Right lung (tissue), 5 donors: ENCODE data around the gene SMARCA4. TPM values are rescaled to one million over a fixed set of nuclear protein-coding genes. Genes with fewer than 3 reads are reported as not detected.
A peak's percentile ranks its signal among the peaks of the same experiment; 100 is the strongest.
"Not testable (repeated sequence)": the region's sequence is repeated elsewhere in the genome, so short reads cannot be mapped to it uniquely, and the experiment has no call there.

Experiments
- DNase-seq, 2 donors: peaks; one replicate each; pipeline ENCODE4 v3.0.0-alpha.2; 2013
- polyA plus RNA-seq, 5 donors: library from polyadenylated mRNA; unstranded; fragments of 120-200 nt; gene quantifications; one replicate each; pipeline versions ENCODE4 v1.2.1 to v1.2.3, GENCODE V29; 2013; ENCODE audit warnings: inconsistent platforms in 1 of 5, low replicate concordance in 1 of 5; ENCODE audit not compliant: insufficient read length in 5 of 5, insufficient read depth in 1 of 5

SMARCA4 gene
- polyA plus RNA-seq, 5 donors, result 119 to 173 (median 124) TPM

GRCh38 chr19:10927730-10928562 is 32.9 kb upstream of the SMARCA4 start:
- no peak for DNase-seq

- peak; percentile 96 to 98 for DNase-seq
These were observed 32.0 kb upstream of the SMARCA4 start, which contains the start of the genes TIMM29 and YIPF2 for GRCh38 chr19:10928563-10929401. TSS of gene TIMM29 (plus strand) at chr19:10928811. CDS start at chr19:10928823, 12 bp downstream. TSS of gene YIPF2 (minus strand) at chr19:10928639. CDS start at chr19:10928410, 229 bp downstream.

- no peak for DNase-seq
These were observed 31.4 kb upstream of the SMARCA4 start for GRCh38 chr19:10929402-10929794.

DNA sequence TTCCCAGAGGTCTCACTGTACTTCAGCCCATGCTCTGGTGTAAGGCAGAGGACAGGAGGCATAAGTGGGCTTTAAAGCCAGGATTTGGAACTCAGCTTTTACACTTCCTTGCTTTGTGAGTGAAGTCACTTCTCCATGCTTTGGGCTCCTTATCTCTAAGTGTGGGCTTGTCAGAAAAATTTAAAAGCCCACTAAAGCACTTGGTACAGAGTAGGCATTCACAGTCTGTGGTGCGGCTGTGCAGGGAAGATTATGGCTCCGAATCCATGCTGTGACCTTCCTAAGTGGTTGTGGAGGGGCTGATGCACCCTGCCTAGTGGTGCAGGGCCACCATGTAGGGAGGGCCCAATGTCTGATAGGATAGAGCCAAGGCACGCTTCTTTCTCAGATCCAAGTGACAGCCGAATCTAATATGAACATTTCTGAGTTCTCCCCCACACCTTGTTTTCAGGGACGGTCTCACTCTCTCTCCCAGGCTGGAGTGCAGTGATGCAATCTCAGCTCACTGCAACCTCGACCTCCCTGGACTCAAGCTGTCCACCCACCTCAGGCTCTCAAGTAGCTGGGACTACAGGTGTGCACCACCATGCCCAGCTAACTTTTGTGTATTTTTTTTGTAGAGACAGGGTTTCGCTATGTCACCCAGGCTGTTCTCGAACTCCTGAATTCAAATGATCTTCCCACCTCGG is 25.3 kb upstream of the SMARCA4 start:
- no peak for DNase-seq

GRCh38 chr19:10936661-10937084 is 24.2 kb upstream of the SMARCA4 start:
- DNase-seq, result peak; percentile 63 to 79

GRCh38 chr19:10941649-10942048 is 19.2 kb upstream of the SMARCA4 start:
- not testable (repeated sequence) for DNase-seq

GRCh38 chr19:10943412-10943811 is 17.4 kb upstream of the SMARCA4 start:
- not testable (repeated sequence) for DNase-seq

GRCh38 chr19:10945264-10945663 is 15.6 kb upstream of the SMARCA4 start:
- no peak for DNase-seq

- peak; percentile 77 to 82 for DNase-seq
These were observed 13.7 kb upstream of the SMARCA4 start for GRCh38 chr19:10946958-10947657.

DNA sequence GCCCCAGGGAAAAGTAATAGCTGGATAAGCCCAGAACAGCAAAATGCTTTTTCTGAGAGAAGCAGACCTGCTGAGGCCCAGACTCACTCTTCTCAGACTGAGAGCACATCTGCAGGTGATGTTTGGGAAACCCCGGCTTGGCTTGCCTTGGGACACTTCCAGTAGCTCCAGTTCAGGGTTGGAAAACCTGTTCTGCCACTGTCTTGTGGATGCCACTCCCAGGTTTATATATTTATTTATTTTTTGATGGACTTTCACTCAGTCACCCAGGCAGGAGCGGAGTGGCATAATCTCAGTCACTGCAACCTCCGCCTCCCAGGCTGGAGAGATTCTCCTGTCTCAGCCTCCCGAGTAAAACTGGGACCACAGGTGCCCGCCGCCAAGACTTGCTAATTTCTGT is 8.0 kb upstream of the SMARCA4 start:
- DNase-seq, result no peak

- not testable (repeated sequence) for DNase-seq
These were observed 1.4 kb upstream of the SMARCA4 start for GRCh38 chr19:10959277-10959968.

GRCh38 chr19:10961073-10961860 is 437 bp downstream of the SMARCA4 start:
- peak in 1 of 2 donors; percentile 29 for DNase-seq

DNA sequence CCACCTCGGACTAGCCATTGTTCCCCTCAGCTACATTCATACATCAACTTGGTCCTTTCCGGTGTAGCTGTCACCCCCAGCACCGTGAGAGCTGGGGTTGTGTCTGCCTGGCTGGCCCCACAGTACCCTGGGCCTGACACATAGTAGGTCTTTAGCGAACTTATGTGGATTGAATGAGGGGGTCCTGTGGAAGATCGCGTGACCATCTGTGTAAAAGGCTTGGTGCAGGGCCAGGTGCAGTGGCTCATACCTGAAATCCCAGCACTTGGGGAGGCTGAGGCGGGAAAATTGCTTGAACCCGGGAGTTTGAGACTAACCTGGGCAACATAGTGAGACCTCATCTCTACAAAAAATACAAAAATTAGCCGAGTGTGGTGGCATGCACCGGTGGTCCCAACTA is 2.0 kb downstream of the SMARCA4 start:
- no peak for DNase-seq

DNA sequence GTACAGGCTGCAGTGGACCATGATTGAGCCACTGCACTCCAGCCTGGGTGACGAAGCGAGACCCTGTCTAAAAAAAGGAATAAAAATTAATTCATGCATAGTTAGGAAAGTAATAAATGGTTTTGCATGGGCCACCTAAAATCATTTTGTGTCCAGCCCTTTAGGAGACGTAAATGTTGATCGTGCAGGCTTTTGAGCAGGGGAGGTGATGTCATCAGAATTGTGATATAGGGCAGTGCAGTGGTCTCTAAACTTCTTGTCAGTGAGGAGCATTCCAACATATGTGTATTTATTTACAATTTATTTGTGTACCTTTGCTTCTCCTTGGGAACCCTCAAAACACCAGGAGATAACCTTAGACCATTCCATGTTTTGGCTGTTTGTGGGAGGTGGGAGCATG is 3.0 kb downstream of the SMARCA4 start:
- DNase-seq, result no peak

- DNase-seq, result no peak
These were observed 4.1 kb downstream of the SMARCA4 start for GRCh38 chr19:10964903-10965302.

- DNase-seq, result no peak
These were observed 4.6 kb downstream of the SMARCA4 start for GRCh38 chr19:10965398-10965797.

DNA sequence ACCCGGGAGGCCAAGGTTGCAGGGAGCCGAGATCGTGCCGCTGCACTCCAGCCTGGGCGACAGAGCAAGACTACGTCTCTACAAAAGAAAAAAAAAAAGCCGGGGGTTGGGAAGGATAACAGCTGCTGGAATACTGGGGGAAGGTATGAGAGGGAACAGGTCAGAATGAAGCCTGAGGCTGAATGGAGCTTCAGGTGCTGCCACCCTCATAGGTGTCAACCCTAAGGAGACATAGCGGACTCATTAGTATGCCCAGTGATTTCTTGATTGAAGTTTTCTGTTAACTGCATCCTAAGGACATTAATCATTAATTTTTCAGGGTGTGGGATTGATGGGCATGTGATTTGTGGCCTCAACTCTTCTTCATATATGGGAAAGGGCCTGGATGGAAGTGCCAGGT is 6.0 kb downstream of the SMARCA4 start:
- DNase-seq, result no peak

DNA sequence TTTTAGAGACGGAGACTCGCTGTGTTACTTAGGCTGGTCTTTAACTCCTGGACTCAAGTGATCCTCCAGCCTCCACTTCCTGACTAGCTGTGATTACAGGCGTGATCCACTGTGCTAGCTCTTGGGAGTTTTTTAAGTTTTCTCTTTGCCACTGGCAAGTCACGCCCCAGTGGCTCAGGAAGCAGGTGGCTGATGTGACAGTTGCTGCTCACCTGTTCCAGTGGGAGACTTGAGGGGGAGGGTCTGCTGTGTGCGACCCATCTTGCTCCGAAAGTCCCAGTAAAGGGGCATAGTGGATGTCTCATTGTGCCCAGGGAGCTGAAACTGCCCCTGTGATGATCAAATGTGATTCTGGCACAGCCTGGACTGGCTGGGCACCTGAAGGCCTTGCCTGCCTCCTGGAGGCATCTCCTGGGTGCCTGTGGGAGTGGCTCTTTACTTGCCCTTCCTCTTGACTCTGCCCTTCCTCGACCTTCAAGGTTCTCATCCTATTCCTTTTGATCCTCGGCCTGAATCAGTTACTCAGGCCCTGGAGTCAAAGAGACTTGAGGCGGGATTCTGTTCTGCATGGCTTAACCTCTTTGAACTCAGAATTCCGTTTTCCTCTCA is 7.8 kb downstream of the SMARCA4 start:
- DNase-seq, result no peak

DNA sequence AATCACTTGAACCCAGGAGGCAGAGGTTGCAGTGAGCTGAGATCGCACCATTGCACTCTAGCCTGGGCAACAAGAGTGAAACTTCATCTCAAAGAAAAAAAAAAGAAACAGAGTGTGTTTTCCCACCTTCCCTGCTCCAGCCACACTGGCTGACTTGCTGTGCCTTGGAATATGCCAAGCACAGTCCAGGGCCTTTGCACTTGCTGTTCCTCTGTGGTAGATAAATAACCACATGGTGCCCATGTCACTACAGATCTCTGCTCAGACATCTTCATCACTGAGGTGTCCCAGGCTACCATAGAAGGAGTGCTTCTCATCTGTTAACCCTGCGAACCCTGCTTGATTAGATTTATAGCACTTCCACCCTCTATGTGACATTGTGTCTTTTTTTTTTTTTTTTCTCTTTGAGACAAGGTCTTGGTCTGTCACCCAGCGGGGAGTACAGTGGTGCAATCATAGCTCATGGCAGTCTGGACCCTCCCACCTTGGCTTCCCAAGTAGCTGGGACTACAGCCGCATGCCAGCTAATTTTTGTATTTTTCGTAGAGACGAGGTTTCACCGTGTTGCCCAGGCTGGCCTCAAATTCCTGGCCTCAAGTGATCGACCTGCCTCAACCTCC is 10.4 kb downstream of the SMARCA4 start:
- DNase-seq, result no peak
